Heart left ventricle (tissue), 13 donors: Measurements from ENCODE around the gene MIPOL1.

ENCODE experiments used
- CTCF ChIP-seq, 12 donors: fragments of 200-600 bp; sonication (generic) in 4 of 12; IDR thresholded peaks; one replicate each; pipeline versions ENCODE4 v1.5.0 to v1.8.0; 2018 to 2022; ENCODE audit warnings: antibody characterized with exemption in 12 of 12, mild to moderate bottlenecking in 5 of 12
- POLR2A ChIP-seq, 2 donors: fragments of 450-650 bp; IDR thresholded peaks; one replicate each; pipeline ENCODE4 v1.6.1; 2017; ENCODE audit warnings: antibody characterized with exemption in 2 of 2, mild to moderate bottlenecking in 2 of 2, moderate library complexity in 2 of 2
- donor health status: ischemic (EF 13 %, LVEDD 7.1; RV severe dilation, severe dysfunction).
- donor health status: DM: no; HTN: yes; CAD: no.
- donor health status: DM: no; HTN: no; CAD: no.
- donor health status: ischemic (EF 25% LVEDD 6.9; RV normal size, moderate dysfunction).
- donor health status: ischemic (EF 25% LVEDD 5.7; RV mildly dilated, moderate dysfunction).
- donor health status: ischemic (EF 35%, LVEDD 5.7; RV mildly dilated, moderate dysfunction).
- donor health status: nonischemic (EF 11% LVEDD 7.7; RV severe dilation, severe dysfunction).
- donor health status: DM: yes; HTN: yes; CAD: no.
- donor health status: PGD.
- donor health status: ischemic (EF 29% LVEDD 5.4; RV normal size, mild dysfunction).
- donor health status: nonischemic (EF 23%, LVEDD 6.1; RV moderate dilation, normal function).

GRCh38 chr14:37340353-37340752 is 142.6 kb downstream of the MIPOL1 start:
- no peak for TF ChIP-seq CTCF (IDR thresholded peaks at IDR 0.05)
- TF ChIP-seq POLR2A (IDR thresholded peaks at IDR 0.05): no peak
